ENCODE data around the gene PKDCC. TPM values are rescaled to one million over a fixed set of nuclear protein-coding genes. Genes with fewer than 3 reads are reported as not detected.

The PKDCC gene
- total RNA-seq, 1 experiment from 2014 or later = 82.2 TPM

- DNase-seq (ENCODE audit: low spot score) = no peak
- TF ChIP-seq EZH2 (IDR thresholded peaks at IDR 0.05; ENCODE audit: borderline replicate concordance, low read depth, low read length, poor library complexity, severe bottlenecking) (no peak), CTCF (conservative IDR thresholded peaks at IDR 0.05; ENCODE audit: low read depth, low read length) (no peak)
- ChIA-PET CTCF (interaction anchor here (0.5 kb wide), 1 partner anchor 161 kb away, joined by 4 read pairs; no protein-coding TSS in a partner anchor), POLR2A (ENCODE audit: low non-redundant PET) (no interaction called here)
- intact Hi-C loops (cut with micrococcal nuclease; ENCODE audit: unreplicated experiment) = loop anchor here (5.0 kb wide), 1 partner anchor 571 kb away; no protein-coding TSS in a partner anchor
- Histone ChIP-seq H3K27me3 (replicated peaks; ENCODE audit: insufficient read depth, low read depth, low read length, poor library complexity) (no peaks in the 10 kb centered on the region), H3K4me3 (ENCODE audit: low read depth, low read length, poor library complexity, severe bottlenecking) (no peak overlapping the region), H3K4me1 (ENCODE audit: insufficient read depth, low read length, poor library complexity, severe bottlenecking) (peaks cover 4% of the 10 kb centered on the region), H3K36me3 (ENCODE audit: insufficient read depth, low read length, poor library complexity, severe bottlenecking) (no peaks in the 10 kb centered on the region), H3K27ac (ENCODE audit: low read depth, low read length, poor library complexity, severe bottlenecking) (no peak overlapping the region), H3K9me3 (ENCODE audit: low read depth, low read length, poor library complexity, severe bottlenecking) (no peaks in the 10 kb centered on the region)
- no TSS peak for BruUV-seq (replicated peaks)
Observed at GRCh38 chr2:42091671-42092070, 43.9 kb downstream of the PKDCC start.

GRCh38 chr2:42092084-42092996, 44.5 kb downstream of the PKDCC start:
- Histone ChIP-seq H3K36me3 (ENCODE audit: insufficient read depth, low read length, poor library complexity, severe bottlenecking) (no peaks in the 10 kb centered on the region), H3K27ac (ENCODE audit: low read depth, low read length, poor library complexity, severe bottlenecking) (no peak overlapping the region), H3K27me3 (replicated peaks; ENCODE audit: insufficient read depth, low read depth, low read length, poor library complexity) (no peaks in the 10 kb centered on the region), H3K4me3 (ENCODE audit: low read depth, low read length, poor library complexity, severe bottlenecking) (no peak overlapping the region), H3K4me1 (ENCODE audit: insufficient read depth, low read length, poor library complexity, severe bottlenecking) (peaks cover 4% of the 10 kb centered on the region), H3K9me3 (ENCODE audit: low read depth, low read length, poor library complexity, severe bottlenecking) (no peaks in the 10 kb centered on the region)
- intact Hi-C loops (cut with micrococcal nuclease; ENCODE audit: unreplicated experiment) = loop anchor here (5.0 kb wide), 1 partner anchor 570 kb away; no protein-coding TSS in a partner anchor
- BruUV-seq (replicated peaks) = no TSS peak
- ChIA-PET POLR2A (ENCODE audit: low non-redundant PET) (interaction anchor here (0.6 kb wide), 1 partner anchor 228 kb away, joined by 4 read pairs; no protein-coding TSS in a partner anchor), CTCF (no interaction called here)
- no peak for DNase-seq (ENCODE audit: low spot score)
- TF ChIP-seq EZH2 (IDR thresholded peaks at IDR 0.05; ENCODE audit: borderline replicate concordance, low read depth, low read length, poor library complexity, severe bottlenecking) = no peak
- TF ChIP-seq CTCF (conservative IDR thresholded peaks at IDR 0.05; ENCODE audit: low read depth, low read length) = no peak

- intact Hi-C loops (cut with micrococcal nuclease; ENCODE audit: unreplicated experiment) = loop anchor here (5.0 kb wide), 1 partner anchor 568 kb away; no protein-coding TSS in a partner anchor
- POLR2A ChIA-PET (ENCODE audit: low non-redundant PET) = no interaction called here
Observed at GRCh38 chr2:42094114-42094513, 46.3 kb downstream of the PKDCC start.

More at GRCh38 chr2:42094114-42094513, 46.3 kb downstream of the PKDCC start:
- Histone ChIP-seq H3K27me3 (replicated peaks; ENCODE audit: insufficient read depth, low read depth, low read length, poor library complexity) (no peaks in the 10 kb centered on the region), H3K4me3 (ENCODE audit: low read depth, low read length, poor library complexity, severe bottlenecking) (no peak overlapping the region), H3K36me3 (ENCODE audit: insufficient read depth, low read length, poor library complexity, severe bottlenecking) (no peaks in the 10 kb centered on the region), H3K9me3 (ENCODE audit: low read depth, low read length, poor library complexity, severe bottlenecking) (no peaks in the 10 kb centered on the region), H3K27ac (ENCODE audit: low read depth, low read length, poor library complexity, severe bottlenecking) (no peak overlapping the region), H3K4me1 (ENCODE audit: insufficient read depth, low read length, poor library complexity, severe bottlenecking) (peaks cover 4% of the 10 kb centered on the region)
- no TSS peak for BruUV-seq (replicated peaks)
- no peak for TF ChIP-seq CTCF (conservative IDR thresholded peaks at IDR 0.05; ENCODE audit: low read depth, low read length)
- no peak for TF ChIP-seq EZH2 (IDR thresholded peaks at IDR 0.05; ENCODE audit: borderline replicate concordance, low read depth, low read length, poor library complexity, severe bottlenecking)
- CTCF ChIA-PET = interaction anchor here (0.5 to 2.9 kb wide), 5 partner anchors 145 to 241 kb away, joined by 3 to 15 read pairs (median 6); no protein-coding TSS in a partner anchor
- DNase-seq (ENCODE audit: low spot score) = no peak
